HFF-Myc (cell line): ENCODE data around the gene TOR1A.

Source experiments
- DNase-seq: peaks from one replicate; pipeline ENCODE4 v3.0.0-alpha.2; 2011; ENCODE audit warnings: low read depth; ENCODE audit errors: extremely low read depth
- H3K4me3 ChIP-seq: replicated peaks from 2 replicates; pipeline ENCODE4 v1.5.1; 2011; ENCODE audit warnings: low read depth, mild to moderate bottlenecking, control low read depth, low read length
- CTCF ChIP-seq: IDR thresholded peaks from 2 replicates; pipeline ENCODE4 v1.5.1; 2012; ENCODE audit warnings: mild to moderate bottlenecking, low read depth, low read length, control low read depth; ENCODE audit errors: missing control alignments

Gene TOR1A

GRCh38 chr9:129811967-129812363 is 12.0 kb downstream of the TOR1A start:
- DNase-seq = no peak
- H3K4me3 ChIP-seq = no peak overlapping the region
- TF ChIP-seq CTCF = no peak

- no peak for TF ChIP-seq CTCF
- no peak for DNase-seq
- no peak overlapping the region for H3K4me3 ChIP-seq
These were observed 13.1 kb downstream of the TOR1A start for GRCh38 chr9:129810788-129811187.

- TF ChIP-seq CTCF = no peak
- no peak for DNase-seq
- H3K4me3 ChIP-seq = no peak overlapping the region
These were observed 13.8 kb downstream of the TOR1A start for GRCh38 chr9:129810116-129810515.

GRCh38 chr9:129809346-129809745 is 14.6 kb downstream of the TOR1A start:
- H3K4me3 ChIP-seq = no peak overlapping the region
- no peak for DNase-seq
- TF ChIP-seq CTCF = no peak

GRCh38 chr9:129806061-129806460 is 17.9 kb downstream of the TOR1A start:
- H3K4me3 ChIP-seq = no peak overlapping the region
- DNase-seq = no peak
- TF ChIP-seq CTCF = no peak

- no peak for TF ChIP-seq CTCF
- no peak for DNase-seq
- H3K4me3 ChIP-seq = peak overlapping the region; percentile 74
These were observed 20.3 kb downstream of the TOR1A start for GRCh38 chr9:129803676-129804060.
